Left ventricle myocardium inferior (tissue), 1 donor: ENCODE measurements around the gene PPHLN1. TPM values are rescaled to one million over a fixed set of nuclear protein-coding genes. Genes with fewer than 3 reads are reported as not detected.

Experiments used
- DNase-seq: peaks from one replicate; pipeline ENCODE4 v3.0.0-alpha.2; 2020
- H3K27ac ChIP-seq: fragments of 200-600 bp; replicated peaks from 2 replicates; pipeline ENCODE4 v1.8.0; 2021
- H3K27me3 ChIP-seq: fragments of 200-600 bp; 2 replicates; pipeline ENCODE4 v1.8.0; 2021; ENCODE audit warnings: low read depth
- H3K36me3 ChIP-seq: fragments of 200-600 bp; 2 replicates; pipeline ENCODE4 v1.8.0; 2021
- H3K4me1 ChIP-seq: fragments of 200-600 bp; 2 replicates; pipeline ENCODE4 v1.8.0; 2021
- H3K4me3 ChIP-seq: fragments of 200-600 bp; 2 replicates; pipeline ENCODE4 v1.8.0; 2021; ENCODE audit warnings: mild to moderate bottlenecking, moderate library complexity
- H3K9me3 ChIP-seq: fragments of 200-600 bp; replicated peaks from 2 replicates; pipeline ENCODE4 v1.8.0; 2021
- intact Hi-C: fragments of 100-400 bp; cut with micrococcal nuclease; formaldehyde crosslinking; loops from one replicate; pipeline ENCODE4 v1.11.0; 2022
- total RNA-seq: library from RNA; stranded (reverse); fragmentation: NEBNext Ultra II Directional; extraction: Animal tissue kit (Norgen Biotek cat#: 25700); gene quantifications from one replicate; pipeline ENCODE4 v1.2.1, GENCODE V29; 2021
- TF ChIP-seq, protein P1 (sequence below): fragments of 200-600 bp; IDR thresholded peaks from 2 replicates; pipeline ENCODE4 v1.8.0; 2021; ENCODE audit warnings: antibody characterized with exemption, mild to moderate bottlenecking, borderline replicate concordance
- donor health status: DM: no; HTN: yes; CAD: no; lungs with severe emphysema.

PPHLN1 gene
- total RNA-seq, 1 donor from 2014 or later = 31.4 TPM

DNA sequence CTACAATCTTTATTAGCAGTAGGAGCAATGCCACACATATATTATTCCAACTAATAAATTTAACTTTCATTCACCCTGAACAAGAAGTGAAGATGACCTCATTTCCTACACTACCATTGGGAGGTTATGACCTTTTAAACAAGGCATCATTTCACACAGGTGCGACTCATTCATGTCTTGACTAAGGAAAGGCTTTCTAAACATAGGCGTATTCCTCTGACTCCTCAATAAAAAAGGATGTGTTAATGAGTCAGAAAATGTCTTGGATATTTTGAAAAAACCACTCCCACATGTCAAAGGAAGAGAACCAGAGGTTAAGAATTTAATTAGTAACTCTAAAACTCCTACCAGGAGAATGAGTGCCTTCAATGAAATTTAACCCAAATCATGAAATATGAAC, 148.4 kb downstream of the PPHLN1 start:
- intact Hi-C loops = no loop called here
- peak overlapping the region; percentile 13 for H3K27ac ChIP-seq
- H3K4me1 ChIP-seq = peaks cover 72% of the 10 kb centered on the region
- no peaks in the 10 kb centered on the region for H3K9me3 ChIP-seq
- DNase-seq = no peak
- no peak overlapping the region for H3K4me3 ChIP-seq
- TF ChIP-seq, protein P1, sequence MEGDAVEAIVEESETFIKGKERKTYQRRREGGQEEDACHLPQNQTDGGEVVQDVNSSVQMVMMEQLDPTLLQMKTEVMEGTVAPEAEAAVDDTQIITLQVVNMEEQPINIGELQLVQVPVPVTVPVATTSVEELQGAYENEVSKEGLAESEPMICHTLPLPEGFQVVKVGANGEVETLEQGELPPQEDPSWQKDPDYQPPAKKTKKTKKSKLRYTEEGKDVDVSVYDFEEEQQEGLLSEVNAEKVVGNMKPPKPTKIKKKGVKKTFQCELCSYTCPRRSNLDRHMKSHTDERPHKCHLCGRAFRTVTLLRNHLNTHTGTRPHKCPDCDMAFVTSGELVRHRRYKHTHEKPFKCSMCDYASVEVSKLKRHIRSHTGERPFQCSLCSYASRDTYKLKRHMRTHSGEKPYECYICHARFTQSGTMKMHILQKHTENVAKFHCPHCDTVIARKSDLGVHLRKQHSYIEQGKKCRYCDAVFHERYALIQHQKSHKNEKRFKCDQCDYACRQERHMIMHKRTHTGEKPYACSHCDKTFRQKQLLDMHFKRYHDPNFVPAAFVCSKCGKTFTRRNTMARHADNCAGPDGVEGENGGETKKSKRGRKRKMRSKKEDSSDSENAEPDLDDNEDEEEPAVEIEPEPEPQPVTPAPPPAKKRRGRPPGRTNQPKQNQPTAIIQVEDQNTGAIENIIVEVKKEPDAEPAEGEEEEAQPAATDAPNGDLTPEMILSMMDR = no peak
- peaks cover 12% of the 10 kb centered on the region for H3K36me3 ChIP-seq
- H3K27me3 ChIP-seq = no peaks in the 10 kb centered on the region

- intact Hi-C loops = no loop called here
- Histone ChIP-seq H3K9me3 (no peaks in the 10 kb centered on the region), H3K36me3 (peaks cover 5% of the 10 kb centered on the region), H3K4me3 (no peak overlapping the region), H3K27ac (peak overlapping the region; percentile 13), H3K27me3 (no peaks in the 10 kb centered on the region), H3K4me1 (peaks cover 71% of the 10 kb centered on the region)
- no peak for DNase-seq
- TF ChIP-seq, protein P1 = no peak
Measured at GRCh38 chr12:42475106-42475505, 149.1 kb downstream of the PPHLN1 start.

GRCh38 chr12:42477941-42478340, 152.0 kb downstream of the PPHLN1 start:
- H3K4me1 ChIP-seq = peaks cover 77% of the 10 kb centered on the region
- no peaks in the 10 kb centered on the region for H3K27me3 ChIP-seq
- intact Hi-C loops = no loop called here
- TF ChIP-seq, protein P1 = no peak
- no peak for DNase-seq
- no peaks in the 10 kb centered on the region for H3K36me3 ChIP-seq
- no peak overlapping the region for H3K27ac ChIP-seq
- no peaks in the 10 kb centered on the region for H3K9me3 ChIP-seq
- no peak overlapping the region for H3K4me3 ChIP-seq

GRCh38 chr12:42481368-42481767, 155.4 kb downstream of the PPHLN1 start:
- H3K4me3 ChIP-seq = peak overlapping the region; percentile 90

GRCh38 chr12:42482041-42482747, 156.2 kb downstream of the PPHLN1 start:
- TF ChIP-seq, protein P1 = no peak

More at GRCh38 chr12:42481368-42481767, 155.4 kb downstream of the PPHLN1 start:
- Histone ChIP-seq H3K27ac (peak overlapping the region; percentile 97), H3K36me3 (no peaks in the 10 kb centered on the region), H3K4me1 (peaks cover 80% of the 10 kb centered on the region), H3K27me3 (no peaks in the 10 kb centered on the region), H3K9me3 (no peaks in the 10 kb centered on the region)
- DNase-seq = no peak
- intact Hi-C loops = no loop called here
- TF ChIP-seq, protein P1 = no peak

More at GRCh38 chr12:42482041-42482747, 156.2 kb downstream of the PPHLN1 start:
- peak; percentile 75 for DNase-seq
- Histone ChIP-seq H3K4me3 (peak overlapping the region; percentile 90), H3K9me3 (no peaks in the 10 kb centered on the region), H3K27me3 (no peaks in the 10 kb centered on the region), H3K36me3 (no peaks in the 10 kb centered on the region), H3K27ac (peak overlapping the region; percentile 97), H3K4me1 (peaks cover 85% of the 10 kb centered on the region)
- intact Hi-C loops = loop anchor here (2.0 kb wide), 1 partner anchor 87 kb away; no protein-coding TSS in a partner anchor
